ENCODE measurements around the gene SPATA6L.

The SPATA6L gene

DNA sequence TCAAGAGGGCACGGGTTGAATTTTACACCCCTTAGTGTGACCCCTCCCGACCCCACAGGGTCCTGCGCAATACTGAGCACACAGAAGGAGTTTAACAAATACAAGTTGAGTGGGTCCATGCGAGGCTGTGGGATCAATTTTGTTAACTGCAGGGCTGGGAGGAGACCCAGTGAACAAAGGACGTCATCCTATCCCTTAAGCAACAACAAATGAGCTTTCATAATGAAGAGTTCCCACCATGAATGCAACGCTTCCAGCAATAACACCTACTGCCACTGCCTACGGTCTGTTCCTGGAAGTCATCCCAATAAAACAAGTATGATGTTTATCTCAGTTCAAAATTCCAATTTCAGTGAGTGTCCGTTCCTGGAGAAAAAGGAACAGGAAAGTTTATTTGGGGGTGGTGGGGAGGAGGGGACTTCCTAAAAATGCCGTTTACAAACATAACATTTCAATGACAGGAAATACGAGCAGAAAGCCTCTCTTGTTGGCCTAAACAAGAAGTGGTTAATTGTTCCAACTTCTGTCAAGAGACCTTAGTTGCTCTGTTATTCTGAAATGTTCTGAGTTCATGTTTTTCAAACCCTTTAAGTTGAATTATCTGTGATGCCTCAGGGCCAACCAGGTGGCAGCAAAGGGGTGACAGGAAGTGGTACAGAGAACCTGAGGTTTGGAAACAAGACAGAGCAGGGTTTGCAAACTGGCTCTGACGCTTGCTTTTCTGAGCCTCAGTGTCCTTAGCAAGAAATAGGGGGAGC, 69.9 kb downstream of the SPATA6L start:
- in situ Hi-C loops (cut with MboI; ENCODE audit: low sequenced_read_pairs, unreplicated experiment), result no loop called here
- TF ChIP-seq, protein P1, sequence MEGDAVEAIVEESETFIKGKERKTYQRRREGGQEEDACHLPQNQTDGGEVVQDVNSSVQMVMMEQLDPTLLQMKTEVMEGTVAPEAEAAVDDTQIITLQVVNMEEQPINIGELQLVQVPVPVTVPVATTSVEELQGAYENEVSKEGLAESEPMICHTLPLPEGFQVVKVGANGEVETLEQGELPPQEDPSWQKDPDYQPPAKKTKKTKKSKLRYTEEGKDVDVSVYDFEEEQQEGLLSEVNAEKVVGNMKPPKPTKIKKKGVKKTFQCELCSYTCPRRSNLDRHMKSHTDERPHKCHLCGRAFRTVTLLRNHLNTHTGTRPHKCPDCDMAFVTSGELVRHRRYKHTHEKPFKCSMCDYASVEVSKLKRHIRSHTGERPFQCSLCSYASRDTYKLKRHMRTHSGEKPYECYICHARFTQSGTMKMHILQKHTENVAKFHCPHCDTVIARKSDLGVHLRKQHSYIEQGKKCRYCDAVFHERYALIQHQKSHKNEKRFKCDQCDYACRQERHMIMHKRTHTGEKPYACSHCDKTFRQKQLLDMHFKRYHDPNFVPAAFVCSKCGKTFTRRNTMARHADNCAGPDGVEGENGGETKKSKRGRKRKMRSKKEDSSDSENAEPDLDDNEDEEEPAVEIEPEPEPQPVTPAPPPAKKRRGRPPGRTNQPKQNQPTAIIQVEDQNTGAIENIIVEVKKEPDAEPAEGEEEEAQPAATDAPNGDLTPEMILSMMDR (IDR thresholded peaks at IDR 0.05; ENCODE audit: borderline replicate concordance, control extremely low read depth, extremely low read depth, insufficient read depth, missing control alignments), result no peak
- DNase-seq (ENCODE audit: low spot score), result no peak

DNA sequence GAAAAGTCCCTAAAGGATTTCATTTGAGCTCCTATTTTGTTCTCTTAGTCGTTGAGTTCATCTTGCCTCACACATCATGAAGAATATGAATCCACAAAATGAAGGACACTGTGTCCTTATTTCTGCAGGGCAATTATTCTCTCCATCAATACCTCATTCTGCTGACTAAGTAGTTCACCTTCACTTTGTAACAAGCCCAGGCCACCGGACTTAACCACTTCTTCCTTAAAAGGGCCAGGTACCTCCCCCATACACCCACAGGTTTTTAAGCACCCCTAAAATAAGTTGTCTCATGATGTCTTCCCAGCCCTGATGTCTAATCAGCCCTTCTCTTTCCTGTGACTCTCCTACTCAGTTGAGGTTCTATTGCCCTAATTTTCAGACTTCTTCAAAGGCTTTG, 71.3 kb downstream of the SPATA6L start:
- peak; percentile 49 for DNase-seq (ENCODE audit: low spot score)
- TF ChIP-seq, protein P1 (IDR thresholded peaks at IDR 0.05; ENCODE audit: borderline replicate concordance, control extremely low read depth, extremely low read depth, insufficient read depth, missing control alignments), result no peak
- in situ Hi-C loops (cut with MboI; ENCODE audit: low sequenced_read_pairs, unreplicated experiment), result no loop called here

- in situ Hi-C loops (cut with MboI; ENCODE audit: low sequenced_read_pairs, unreplicated experiment), result no loop called here
These were observed 71.7 kb downstream of the SPATA6L start for GRCh38 chr9:4594545-4594944.

GRCh38 chr9:4592886-4593285, 73.4 kb downstream of the SPATA6L start:
- DNase-seq (ENCODE audit: low spot score), result no peak
- in situ Hi-C loops (cut with MboI; ENCODE audit: low sequenced_read_pairs, unreplicated experiment), result no loop called here

More at GRCh38 chr9:4594545-4594944, 71.7 kb downstream of the SPATA6L start:
- DNase-seq (ENCODE audit: low spot score), result no peak
- TF ChIP-seq, protein P1 (IDR thresholded peaks at IDR 0.05; ENCODE audit: borderline replicate concordance, control extremely low read depth, extremely low read depth, insufficient read depth, missing control alignments), result no peak

DNA sequence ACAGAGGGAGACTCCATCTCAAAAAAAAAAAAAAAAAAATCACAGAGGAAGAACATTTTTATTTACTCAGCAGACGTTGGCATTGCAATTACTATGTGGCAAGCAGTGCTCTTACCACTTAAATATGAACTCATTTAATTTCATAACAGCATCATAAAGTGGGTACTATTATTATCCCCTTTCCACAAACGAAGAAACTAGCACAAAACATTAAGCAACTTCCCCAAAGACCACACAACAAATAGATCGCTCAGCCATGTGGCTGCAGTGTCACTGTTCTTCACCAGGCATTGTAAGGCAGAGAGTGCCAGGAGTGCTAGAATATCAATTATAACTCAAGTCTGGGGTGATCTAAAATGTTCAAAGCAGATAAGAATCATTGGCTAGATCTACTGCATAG, 74.0 kb downstream of the SPATA6L start:
- no peak for DNase-seq (ENCODE audit: low spot score)
- TF ChIP-seq, protein P1 (IDR thresholded peaks at IDR 0.05; ENCODE audit: borderline replicate concordance, control extremely low read depth, extremely low read depth, insufficient read depth, missing control alignments), result no peak
- in situ Hi-C loops (cut with MboI; ENCODE audit: low sequenced_read_pairs, unreplicated experiment), result no loop called here

More at GRCh38 chr9:4592886-4593285, 73.4 kb downstream of the SPATA6L start:
- TF ChIP-seq, protein P1 (IDR thresholded peaks at IDR 0.05; ENCODE audit: borderline replicate concordance, control extremely low read depth, extremely low read depth, insufficient read depth, missing control alignments), result no peak

DNA sequence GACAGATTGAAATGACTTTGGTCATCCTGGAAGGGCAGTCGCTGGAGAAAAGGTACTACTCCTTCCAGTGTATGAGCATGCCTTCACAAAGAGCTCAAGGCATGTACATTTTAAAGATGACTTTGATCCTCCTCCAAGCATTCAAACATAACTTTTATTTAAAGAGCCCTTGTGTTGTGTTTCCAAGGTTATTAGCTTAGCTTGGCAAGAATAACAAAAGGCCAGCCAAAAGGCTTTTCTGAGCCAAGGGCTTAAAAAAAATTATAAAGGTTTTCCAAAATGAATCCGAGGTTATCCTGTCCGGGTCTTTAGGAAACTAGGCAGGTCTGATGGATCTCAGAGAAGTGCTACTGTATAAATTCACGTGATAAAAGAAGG, 75.2 kb downstream of the SPATA6L start:
- TF ChIP-seq, protein P1 (IDR thresholded peaks at IDR 0.05; ENCODE audit: borderline replicate concordance, control extremely low read depth, extremely low read depth, insufficient read depth, missing control alignments), result no peak
- no peak for DNase-seq (ENCODE audit: low spot score)
- in situ Hi-C loops (cut with MboI; ENCODE audit: low sequenced_read_pairs, unreplicated experiment), result no loop called here

Measured in GM13976 (cell line).